Keratinocyte (primary cell): ENCODE measurements around the gene HHIPL1. TPM values are rescaled to one million over a fixed set of nuclear protein-coding genes. Genes with fewer than 3 reads are reported as not detected.

Source experiments
- DNase-seq: peaks from one replicate; pipeline ENCODE4 v3.0.0-alpha.2; 2011; ENCODE audit warnings: low read depth, missing footprints, low spot score
- FAIRE-seq: peaks from 2 replicates; lab custom pipeline; 2011; peaks lifted over from hg19 to GRCh38; lab: Jason Lieb, UNC
- H2AFZ ChIP-seq: 2 replicates; pipeline ENCODE4 v1.6.0; 2012; ENCODE audit warnings: low read length, control low read depth, inconsistent platforms; ENCODE audit not compliant: control insufficient read depth
- H3K27ac ChIP-seq: 2 replicates; pipeline ENCODE4 v1.5.1; 2011; ENCODE audit warnings: low read length; ENCODE audit not compliant: control insufficient read depth, insufficient read depth
- H3K27me3 ChIP-seq: 3 replicates; pipeline ENCODE4 v1.6.0; 2011; ENCODE audit warnings: low read length; ENCODE audit not compliant: control insufficient read depth, insufficient read depth; ENCODE audit errors: extremely low read depth
- H3K36me3 ChIP-seq, 2 experiments: 2 replicates in 1 of 2; 3 replicates in 1 of 2; pipeline ENCODE4 v1.5.1; 2011; ENCODE audit warnings: low read length in 2 of 2, mild to moderate bottlenecking in 1 of 2; ENCODE audit not compliant: control insufficient read depth in 2 of 2, insufficient read depth in 2 of 2; ENCODE audit errors: extremely low read depth in 1 of 2
- H3K4me1 ChIP-seq: 3 replicates; pipeline ENCODE4 v1.5.1; 2011; ENCODE audit warnings: low read length; ENCODE audit not compliant: control insufficient read depth, insufficient read depth; ENCODE audit errors: extremely low read depth
- H3K4me2 ChIP-seq: 3 replicates; pipeline ENCODE4 v1.6.0; 2011; ENCODE audit warnings: low read depth, low read length; ENCODE audit not compliant: control insufficient read depth, insufficient read depth; ENCODE audit errors: extremely low read depth
- H3K4me3 ChIP-seq, 3 experiments: fragments of 200-600 bp in 1 of 3; sonication (generic) in 1 of 3; 2 replicates in 2 of 3; 3 replicates in 1 of 3; pipeline ENCODE4 v1.5.1; 2011 to 2016; ENCODE audit warnings: low read length in 3 of 3, mild to moderate bottlenecking in 3 of 3, control low read depth in 2 of 3, inconsistent platforms in 1 of 3, low read depth in 1 of 3, mixed read lengths in 1 of 3, mixed run types in 1 of 3, moderate library complexity in 1 of 3; ENCODE audit not compliant: control insufficient read depth in 2 of 3, insufficient read depth in 2 of 3; ENCODE audit errors: extremely low read depth in 1 of 3
- H3K79me2 ChIP-seq: 2 replicates; pipeline ENCODE4 v1.6.0; 2012; ENCODE audit warnings: low read length; ENCODE audit not compliant: control insufficient read depth, insufficient read depth
- H3K9ac ChIP-seq: 3 replicates; pipeline ENCODE4 v1.6.0; 2011; ENCODE audit warnings: low read length; ENCODE audit not compliant: control insufficient read depth, insufficient read depth; ENCODE audit errors: extremely low read depth
- H3K9me1 ChIP-seq: 3 replicates; pipeline ENCODE4 v1.6.0; 2011; ENCODE audit warnings: low read length; ENCODE audit not compliant: control insufficient read depth, insufficient read depth; ENCODE audit errors: extremely low read depth
- H3K9me3 ChIP-seq: 2 replicates; pipeline ENCODE4 v1.5.1; 2012; ENCODE audit warnings: low read depth, low read length; ENCODE audit not compliant: control insufficient read depth
- H4K20me1 ChIP-seq: 3 replicates; pipeline ENCODE4 v1.6.0; 2011; ENCODE audit warnings: low read length; ENCODE audit not compliant: control insufficient read depth, insufficient read depth; ENCODE audit errors: extremely low read depth
- EZH2 ChIP-seq: IDR thresholded peaks from one replicate; pipeline ENCODE4 v1.6.1; 2012; ENCODE audit warnings: inconsistent platforms, mild to moderate bottlenecking, low read length, moderate library complexity
- dilution Hi-C: fragments of 300-500 bp; cut with MboI; formaldehyde crosslinking; loops from one replicate; pipeline ENCODE4 v1.7.0; 2020; ENCODE audit warnings: low sequenced_read_pairs; ENCODE audit not compliant: extremely low pct_ligation_motif_present
- polyA plus RNA-seq, 5 experiments: library from polyadenylated mRNA; depleted of rRNA in 3 of 5; stranded (reverse) in 3 of 5; stranded (forward) in 1 of 5; unstranded in 1 of 5; fragments of >200 nt; gene quantifications; 1 replicate in 1 of 5; 2 replicates in 3 of 5; 3 replicates in 1 of 5; pipeline versions ENCODE4 v1.2.1 to v1.2.3, GENCODE V29; 2011 to 2012; ENCODE audit warnings: missing spikeins in 2 of 5, low read depth in 1 of 5, low replicate concordance in 1 of 5
- TF ChIP-seq, protein P1 (sequence below), 3 experiments: IDR thresholded peaks in 1 of 3; conservative IDR thresholded peaks in 1 of 3; optimal IDR thresholded peaks in 1 of 3; 2 replicates in 2 of 3; 3 replicates in 1 of 3; pipeline versions ENCODE3 to v1.5.1; 2011; ENCODE audit warnings: low read length in 3 of 3, mild to moderate bottlenecking in 3 of 3, moderate library complexity in 2 of 3, control low read depth in 1 of 3, inconsistent platforms in 1 of 3; ENCODE audit not compliant: insufficient read depth in 2 of 3; ENCODE audit errors: extremely low read depth in 1 of 3

HHIPL1 gene
- polyA plus RNA-seq, 1 donor (not counting 4 experiments of a cell fraction or from before 2014, with no cell fraction given), result 0.08 TPM

DNA sequence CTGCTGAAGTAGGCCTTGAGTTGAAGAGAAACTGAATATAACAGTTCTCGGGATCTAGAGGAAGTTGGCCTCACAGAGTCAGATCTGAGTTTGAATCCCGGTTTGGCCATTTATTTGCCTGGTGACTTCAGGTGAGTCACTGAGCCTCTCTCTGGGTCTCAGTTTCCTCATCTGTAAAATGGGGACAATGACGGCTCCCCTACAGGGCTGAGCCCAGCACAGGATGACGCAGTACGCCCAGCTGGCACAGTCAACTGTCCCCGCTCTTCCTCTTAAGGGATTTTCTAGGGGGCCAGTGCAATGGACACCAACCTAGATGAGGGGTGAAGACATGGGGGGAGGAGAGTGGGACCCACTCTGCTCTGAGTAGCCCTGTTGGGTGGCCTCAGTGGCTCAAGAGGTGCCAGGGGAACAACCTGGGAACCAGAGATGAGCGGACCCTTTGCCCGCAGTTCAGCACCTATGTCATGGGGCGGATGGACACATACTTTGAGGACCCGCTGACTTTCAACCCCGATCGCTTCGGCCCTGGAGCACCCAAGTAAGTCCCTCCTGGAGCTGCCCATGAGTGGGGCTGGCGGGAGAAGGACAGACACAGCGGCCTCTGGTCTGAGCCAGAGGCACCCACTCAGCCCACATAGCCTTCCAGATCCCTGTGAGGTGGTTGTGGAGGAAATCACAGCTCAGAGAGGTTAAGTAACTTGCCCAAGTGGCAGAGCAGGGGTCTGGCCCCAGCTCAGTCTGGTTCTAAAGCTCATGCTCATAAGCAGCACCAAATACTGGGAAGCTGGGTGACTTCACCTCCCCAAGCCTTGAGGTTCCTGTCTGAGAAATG lies 80.2 kb downstream of the HHIPL1 start:
- Histone ChIP-seq H3K36me3 (no peaks in the 10 kb centered on the region), H3K27me3 (peaks cover 34% of the 10 kb centered on the region), H4K20me1 (peaks cover 3% of the 10 kb centered on the region), H3K4me1 (no peaks in the 10 kb centered on the region), H3K9me1 (no peaks in the 10 kb centered on the region), H3K27ac (no peak overlapping the region), H3K4me2 (no peak overlapping the region), H3K9me3 (no peaks in the 10 kb centered on the region), H3K4me3 (no peak overlapping the region), H3K9ac (no peak overlapping the region), H2AFZ (no peak overlapping the region), H3K79me2 (no peaks in the 10 kb centered on the region)
- dilution Hi-C loops, result loop anchor here (25.0 kb wide), 1 partner anchor 137 kb away; no protein-coding TSS in a partner anchor
- no peak for DNase-seq
- TF ChIP-seq, protein P1, sequence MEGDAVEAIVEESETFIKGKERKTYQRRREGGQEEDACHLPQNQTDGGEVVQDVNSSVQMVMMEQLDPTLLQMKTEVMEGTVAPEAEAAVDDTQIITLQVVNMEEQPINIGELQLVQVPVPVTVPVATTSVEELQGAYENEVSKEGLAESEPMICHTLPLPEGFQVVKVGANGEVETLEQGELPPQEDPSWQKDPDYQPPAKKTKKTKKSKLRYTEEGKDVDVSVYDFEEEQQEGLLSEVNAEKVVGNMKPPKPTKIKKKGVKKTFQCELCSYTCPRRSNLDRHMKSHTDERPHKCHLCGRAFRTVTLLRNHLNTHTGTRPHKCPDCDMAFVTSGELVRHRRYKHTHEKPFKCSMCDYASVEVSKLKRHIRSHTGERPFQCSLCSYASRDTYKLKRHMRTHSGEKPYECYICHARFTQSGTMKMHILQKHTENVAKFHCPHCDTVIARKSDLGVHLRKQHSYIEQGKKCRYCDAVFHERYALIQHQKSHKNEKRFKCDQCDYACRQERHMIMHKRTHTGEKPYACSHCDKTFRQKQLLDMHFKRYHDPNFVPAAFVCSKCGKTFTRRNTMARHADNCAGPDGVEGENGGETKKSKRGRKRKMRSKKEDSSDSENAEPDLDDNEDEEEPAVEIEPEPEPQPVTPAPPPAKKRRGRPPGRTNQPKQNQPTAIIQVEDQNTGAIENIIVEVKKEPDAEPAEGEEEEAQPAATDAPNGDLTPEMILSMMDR (optimal IDR thresholded peaks at IDR 0.05 in 1 of 3, IDR thresholded peaks at IDR 0.05 in 1 of 3, conservative IDR thresholded peaks at IDR 0.05 in 1 of 3; ENCODE audit: extremely low read depth in 1 of 3, insufficient read depth in 2 of 3, low read length in 3 of 3), result no peak
- TF ChIP-seq EZH2, result no peak
- FAIRE-seq, result no peak

GRCh38 chr14:99725774-99726537 lies 81.0 kb downstream of the HHIPL1 start:
- Histone ChIP-seq H4K20me1 (peaks cover 3% of the 10 kb centered on the region), H3K9me1 (no peaks in the 10 kb centered on the region), H3K36me3 (no peaks in the 10 kb centered on the region), H3K27ac (no peak overlapping the region), H3K27me3 (peaks cover 42% of the 10 kb centered on the region), H3K4me3 (no peak overlapping the region), H3K4me2 (no peak overlapping the region), H3K9me3 (no peaks in the 10 kb centered on the region), H3K9ac (no peak overlapping the region), H2AFZ (no peak overlapping the region), H3K79me2 (no peaks in the 10 kb centered on the region), H3K4me1 (no peaks in the 10 kb centered on the region)
- dilution Hi-C loops, result no loop called here
- FAIRE-seq, result no peak
- TF ChIP-seq, protein P1 (optimal IDR thresholded peaks at IDR 0.05 in 1 of 3, IDR thresholded peaks at IDR 0.05 in 1 of 3, conservative IDR thresholded peaks at IDR 0.05 in 1 of 3; ENCODE audit: extremely low read depth in 1 of 3, insufficient read depth in 2 of 3, low read length in 3 of 3), result no peak
- no peak for TF ChIP-seq EZH2
- no peak for DNase-seq
